ENCODE results near the gene CARHSP1. TPM values are rescaled to one million over a fixed set of nuclear protein-coding genes. Genes with fewer than 3 reads are reported as not detected.

CARHSP1 gene
- total RNA-seq, 4 donors from 2014 or later: 42.2 to 47.8 (median 44.2) TPM

DNA sequence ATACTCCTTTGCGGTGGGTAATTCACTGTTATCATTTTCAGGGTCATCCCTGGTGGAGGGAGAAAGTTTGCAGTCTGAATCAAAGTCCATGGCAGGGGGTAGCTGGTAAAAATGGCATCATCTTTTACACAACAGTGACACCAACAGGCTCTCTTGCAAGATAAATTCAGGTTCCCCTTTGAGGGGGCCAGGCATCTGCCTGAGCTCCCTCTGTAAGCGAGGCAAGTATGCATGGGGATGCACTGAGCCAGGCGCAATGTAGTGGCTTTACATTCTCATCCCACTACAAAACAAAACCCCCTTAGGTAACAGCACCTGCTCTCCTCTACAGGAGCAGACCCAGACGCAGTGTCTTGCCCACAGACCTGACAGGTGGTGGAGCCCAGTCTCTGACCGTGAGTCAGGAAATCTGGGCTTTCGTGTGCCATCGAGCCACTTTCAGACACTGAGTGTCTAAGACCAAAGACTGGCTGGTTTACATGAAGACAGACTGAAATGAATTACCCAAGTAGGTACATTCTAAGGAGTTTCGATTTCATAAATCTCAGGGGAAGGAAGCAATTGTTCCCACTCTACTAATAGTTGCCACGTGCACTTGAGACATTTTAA lies 31.0 kb upstream of the CARHSP1 start:
- intact Hi-C loops (cut with DNase I; ENCODE audit: low total_unique reads): no loop called here
- H3K4me3 ChIP-seq (ENCODE audit: low read depth, poor library complexity, severe bottlenecking): no peak overlapping the region
- peak in 1 of 2 donors; percentile 43 for DNase-seq (ENCODE audit: low spot score in 2 of 2)
- WGBS, 2 donors: 91 to 95% methylated on average over 9 of the region's 9 CpGs
- no peak for TF ChIP-seq POLR2A (IDR thresholded peaks at IDR 0.05)
- TF ChIP-seq, protein P1, sequence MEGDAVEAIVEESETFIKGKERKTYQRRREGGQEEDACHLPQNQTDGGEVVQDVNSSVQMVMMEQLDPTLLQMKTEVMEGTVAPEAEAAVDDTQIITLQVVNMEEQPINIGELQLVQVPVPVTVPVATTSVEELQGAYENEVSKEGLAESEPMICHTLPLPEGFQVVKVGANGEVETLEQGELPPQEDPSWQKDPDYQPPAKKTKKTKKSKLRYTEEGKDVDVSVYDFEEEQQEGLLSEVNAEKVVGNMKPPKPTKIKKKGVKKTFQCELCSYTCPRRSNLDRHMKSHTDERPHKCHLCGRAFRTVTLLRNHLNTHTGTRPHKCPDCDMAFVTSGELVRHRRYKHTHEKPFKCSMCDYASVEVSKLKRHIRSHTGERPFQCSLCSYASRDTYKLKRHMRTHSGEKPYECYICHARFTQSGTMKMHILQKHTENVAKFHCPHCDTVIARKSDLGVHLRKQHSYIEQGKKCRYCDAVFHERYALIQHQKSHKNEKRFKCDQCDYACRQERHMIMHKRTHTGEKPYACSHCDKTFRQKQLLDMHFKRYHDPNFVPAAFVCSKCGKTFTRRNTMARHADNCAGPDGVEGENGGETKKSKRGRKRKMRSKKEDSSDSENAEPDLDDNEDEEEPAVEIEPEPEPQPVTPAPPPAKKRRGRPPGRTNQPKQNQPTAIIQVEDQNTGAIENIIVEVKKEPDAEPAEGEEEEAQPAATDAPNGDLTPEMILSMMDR (IDR thresholded peaks at IDR 0.05): no peak

DNA sequence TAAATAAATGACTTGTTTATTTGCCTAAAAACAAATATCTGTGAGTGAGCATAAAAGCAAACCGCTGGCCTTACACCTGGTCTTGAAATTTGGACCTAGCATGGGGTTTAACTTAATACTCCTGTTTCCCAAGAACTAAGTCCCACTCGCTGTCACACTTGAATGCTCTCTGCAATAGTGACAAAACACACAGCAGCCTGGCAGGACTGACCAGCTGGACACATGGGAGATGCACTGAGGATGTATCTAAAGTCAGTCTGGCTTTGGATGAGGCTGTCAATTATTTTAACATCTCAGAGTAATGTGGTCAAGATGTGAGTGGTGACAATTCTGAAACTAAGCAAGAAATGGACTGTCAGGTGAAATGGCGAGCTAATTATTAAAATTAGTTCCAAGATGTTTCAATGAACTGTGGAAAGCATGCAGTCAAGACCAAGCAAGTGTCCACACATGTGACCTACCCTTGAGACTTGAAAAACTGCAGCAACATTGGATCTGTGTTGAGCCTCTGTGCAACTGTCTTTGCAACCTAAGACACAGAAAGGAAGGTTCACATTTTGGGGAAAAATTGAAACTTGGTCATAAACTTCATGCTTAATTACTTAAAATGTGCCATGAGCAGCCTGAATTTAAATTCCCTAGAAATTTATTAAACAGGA lies 30.0 kb upstream of the CARHSP1 start:
- no peak overlapping the region for H3K4me3 ChIP-seq (ENCODE audit: low read depth, poor library complexity, severe bottlenecking)
- intact Hi-C loops (cut with DNase I; ENCODE audit: low total_unique reads): no loop called here
- no peak for DNase-seq (ENCODE audit: low spot score in 2 of 2)
- no peak for TF ChIP-seq POLR2A (IDR thresholded peaks at IDR 0.05)
- TF ChIP-seq, protein P1 (IDR thresholded peaks at IDR 0.05): no peak
- WGBS, 2 donors: 89 to 96% methylated on average over 3 of the region's 3 CpGs

DNA sequence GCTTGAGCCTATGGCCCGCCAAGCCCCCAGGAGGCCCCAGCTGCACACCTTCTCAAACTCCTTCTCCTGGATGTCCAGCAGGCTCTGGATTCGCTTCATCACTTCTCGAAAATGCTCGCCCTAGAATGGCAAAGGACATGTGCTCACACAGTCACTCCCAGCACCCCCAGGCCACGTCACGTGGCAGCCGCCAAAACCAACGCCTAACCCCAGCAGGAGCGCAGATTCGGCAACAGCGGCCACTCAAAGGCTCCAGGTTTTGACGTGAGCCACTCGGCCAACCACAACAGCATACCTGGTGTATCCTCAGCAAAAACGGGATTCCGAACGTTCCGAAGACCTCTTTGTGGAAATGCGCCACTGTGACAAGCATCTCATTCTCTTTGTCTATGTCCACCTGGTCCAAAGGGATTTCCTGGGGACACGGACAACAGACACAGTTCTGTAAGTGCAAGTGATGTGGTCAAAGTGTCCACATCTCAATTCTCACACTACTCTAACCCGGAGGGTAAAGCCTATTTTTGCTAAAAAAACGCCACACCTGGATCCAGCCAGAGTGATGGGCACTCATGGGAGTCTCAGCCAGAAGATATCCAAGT lies 26.0 kb upstream of the CARHSP1 start:
- no peak for DNase-seq (ENCODE audit: low spot score in 2 of 2)
- H3K4me3 ChIP-seq (ENCODE audit: low read depth, poor library complexity, severe bottlenecking): no peak overlapping the region
- intact Hi-C loops (cut with DNase I; ENCODE audit: low total_unique reads): no loop called here
- WGBS, 2 donors: 91 to 93% methylated on average over 21 of the region's 21 CpGs
- TF ChIP-seq, protein P1 (IDR thresholded peaks at IDR 0.05): no peak
- no peak for TF ChIP-seq POLR2A (IDR thresholded peaks at IDR 0.05)

DNA sequence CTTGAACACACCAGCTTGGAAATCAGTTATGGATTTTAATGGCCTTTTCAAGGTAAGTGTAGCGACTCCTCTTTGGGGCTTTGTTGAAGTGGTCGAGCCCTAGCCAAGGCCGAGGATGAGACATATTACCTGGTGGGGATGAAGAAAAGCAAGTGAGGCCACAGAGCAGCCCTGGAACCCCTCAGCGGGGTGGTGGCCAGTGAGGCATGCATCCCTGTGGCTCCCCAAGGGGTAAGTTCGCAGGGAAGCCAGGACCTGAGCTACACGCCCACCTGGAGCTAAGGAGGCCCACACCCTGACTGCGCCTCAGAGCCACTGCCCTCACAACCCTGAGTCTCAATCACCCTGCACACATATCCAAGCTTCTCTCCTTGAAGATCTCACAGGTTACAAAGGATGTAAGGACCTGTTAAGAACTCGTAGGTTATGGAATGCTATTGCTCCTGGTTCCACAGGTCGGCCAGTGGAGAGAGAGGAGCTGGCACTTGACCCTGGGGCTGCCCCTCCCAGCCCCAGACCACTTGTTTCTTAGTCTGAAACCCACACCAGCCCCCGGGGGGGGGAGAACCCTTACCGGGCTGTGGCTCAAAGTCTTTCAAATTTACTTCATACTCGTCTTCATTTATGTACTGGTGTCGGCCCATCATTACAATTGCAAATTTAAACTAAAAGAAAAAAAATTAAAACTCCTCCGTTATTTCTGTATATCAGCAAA lies 25.3 kb upstream of the CARHSP1 start:
- no peak overlapping the region for H3K4me3 ChIP-seq (ENCODE audit: low read depth, poor library complexity, severe bottlenecking)
- peak in 1 of 2 donors; percentile 66 for DNase-seq (ENCODE audit: low spot score in 2 of 2)
- WGBS, 2 donors: 86 to 91% methylated on average over 14 of the region's 14 CpGs
- TF ChIP-seq, protein P1 (IDR thresholded peaks at IDR 0.05): no peak
- TF ChIP-seq POLR2A (IDR thresholded peaks at IDR 0.05): no peak
- intact Hi-C loops (cut with DNase I; ENCODE audit: low total_unique reads): no loop called here

DNA sequence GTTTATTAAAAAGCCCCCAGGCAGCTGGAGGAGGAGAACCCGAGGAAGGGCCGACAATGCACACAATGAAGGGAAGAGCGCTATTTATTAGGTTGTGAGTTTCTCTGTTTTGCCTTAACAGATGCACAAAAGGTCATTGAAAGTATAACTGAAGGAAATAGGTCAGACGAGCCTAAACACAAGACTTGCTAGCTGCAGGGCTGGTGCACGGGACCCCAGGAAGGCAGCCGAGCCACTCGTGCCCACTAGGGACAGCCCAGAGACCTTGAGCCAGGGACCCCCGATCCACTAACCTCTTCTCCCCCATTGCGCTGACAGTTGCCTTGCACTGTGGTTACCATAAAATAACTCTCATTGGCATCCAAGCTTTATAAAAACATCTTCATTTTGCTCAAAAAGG lies 24.6 kb upstream of the CARHSP1 start:
- H3K4me3 ChIP-seq (ENCODE audit: low read depth, poor library complexity, severe bottlenecking): no peak overlapping the region
- WGBS, 2 donors: 69 to 80% methylated on average over 9 of the region's 9 CpGs
- peak in 1 of 2 donors; percentile 79 for DNase-seq (ENCODE audit: low spot score in 2 of 2)
- no peak for TF ChIP-seq POLR2A (IDR thresholded peaks at IDR 0.05)
- TF ChIP-seq, protein P1 (IDR thresholded peaks at IDR 0.05): no peak
- intact Hi-C loops (cut with DNase I; ENCODE audit: low total_unique reads): no loop called here
